IMR-90 (cell line): Measurements from ENCODE around the gene MEN1. TPM values are rescaled to one million over a fixed set of nuclear protein-coding genes. Genes with fewer than 3 reads are reported as not detected.

Source experiments
- ATAC-seq: fragments of 200-7000 bp; cut with Tn5 transposase; 2 replicates; pipeline ENCODE4 v1.9.1; 2020; ENCODE audit warnings: low read depth, mild to moderate bottlenecking, moderate library complexity
- BruUV-seq: library from RNA; stranded (reverse); fragments of 400-500 nt; replicated peaks from 2 replicates; lab custom pipeline; 2021; lab: Mats Ljungman, UMichigan
- CTCF ChIA-PET: fragments of 300-600 bp; formaldehyde crosslinking; extraction: SDS; loops from one replicate; lab custom pipeline; 2021; ENCODE audit warnings: antibody characterized with exemption; lab: Yijun Ruan, JAX
- POLR2A ChIA-PET: fragments of 300-600 bp; sonication (Branson Sonifier 250); formaldehyde crosslinking; loops from one replicate; lab custom pipeline; 2022; ENCODE audit warnings: antibody characterized with exemption; ENCODE audit not compliant: unreplicated experiment; lab: Charles Lee
- DNase-seq: peaks from one replicate; pipeline ENCODE4 v3.0.0; 2013
- H2AFZ ChIP-seq: replicated peaks from 2 replicates; pipeline ENCODE3; 2013; ENCODE audit warnings: low read length, mild to moderate bottlenecking; ENCODE audit not compliant: poor library complexity
- H2AK5ac ChIP-seq: 2 replicates; pipeline ENCODE4 v1.6.1; 2013; ENCODE audit warnings: low read depth, low read length, inconsistent platforms
- H2AK9ac ChIP-seq: replicated peaks from 2 replicates; pipeline ENCODE3; 2013; ENCODE audit warnings: mild to moderate bottlenecking, low read depth, low read length, moderate library complexity; ENCODE audit not compliant: poor library complexity
- H2BK120ac ChIP-seq: 2 replicates; pipeline ENCODE4 v1.6.1; 2013; ENCODE audit warnings: low read depth, low read length, inconsistent platforms
- H2BK15ac ChIP-seq: 3 replicates; pipeline ENCODE4 v1.6.1; 2013; ENCODE audit warnings: low read depth, low read length, inconsistent platforms
- H2BK20ac ChIP-seq: 2 replicates; pipeline ENCODE4 v1.6.1; 2013; ENCODE audit warnings: low read depth, mild to moderate bottlenecking, inconsistent platforms, low read length, moderate library complexity
- H2BK5ac ChIP-seq: 2 replicates; pipeline ENCODE4 v1.6.1; 2013; ENCODE audit warnings: mild to moderate bottlenecking, low read depth, low read length, inconsistent platforms; ENCODE audit not compliant: poor library complexity, severe bottlenecking
- H3K14ac ChIP-seq: replicated peaks from 2 replicates; pipeline ENCODE4 v1.6.1; 2013; ENCODE audit warnings: low read depth, low read length, inconsistent platforms
- H3K18ac ChIP-seq: 2 replicates; pipeline ENCODE4 v1.6.1; 2013; ENCODE audit warnings: low read depth, low read length, control low read depth
- H3K23ac ChIP-seq: 2 replicates; pipeline ENCODE4 v1.6.1; 2013; ENCODE audit warnings: low read depth, low read length, inconsistent platforms
- H3K27ac ChIP-seq: 2 replicates; pipeline ENCODE4 v1.5.1; 2013; ENCODE audit warnings: mild to moderate bottlenecking, control low read depth, low read length; ENCODE audit not compliant: insufficient read depth
- H3K27me3 ChIP-seq: 2 replicates; pipeline ENCODE4 v1.6.1; 2013; ENCODE audit warnings: low read length; ENCODE audit not compliant: control insufficient read depth, insufficient read depth
- H3K36me3 ChIP-seq: 2 replicates; pipeline ENCODE4 v1.6.1; 2013; ENCODE audit warnings: low read length, mixed read lengths; ENCODE audit not compliant: control insufficient read depth, insufficient read depth
- H3K4ac ChIP-seq: 2 replicates; pipeline ENCODE4 v1.6.1; 2013; ENCODE audit warnings: low read depth, low read length, inconsistent platforms
- H3K4me1 ChIP-seq: 2 replicates; pipeline ENCODE4 v1.6.1; 2013; ENCODE audit warnings: low read length, mixed read lengths; ENCODE audit not compliant: control insufficient read depth, insufficient read depth
- H3K4me2 ChIP-seq: 2 replicates; pipeline ENCODE4 v1.6.1; 2013; ENCODE audit warnings: low read depth, mild to moderate bottlenecking, control low read depth, low read length, moderate library complexity
- H3K4me3 ChIP-seq: 2 replicates; pipeline ENCODE4 v1.5.1; 2013; ENCODE audit warnings: low read depth, mild to moderate bottlenecking, control low read depth, low read length, moderate library complexity; ENCODE audit not compliant: insufficient read depth
- H3K56ac ChIP-seq: 2 replicates; pipeline ENCODE4 v1.6.1; 2013; ENCODE audit warnings: low read length, inconsistent platforms; ENCODE audit not compliant: insufficient read depth; ENCODE audit errors: extremely low read depth
- H3K79me1 ChIP-seq, 2 experiments: 2 replicates each; pipeline ENCODE4 v1.6.1; 2013; ENCODE audit warnings: low read length in 2 of 2, inconsistent platforms in 1 of 2, low read depth in 1 of 2
- H3K9ac ChIP-seq: 2 replicates; pipeline ENCODE4 v1.6.1; 2013; ENCODE audit warnings: low read depth, low read length, control low read depth
- H3K9me1 ChIP-seq: 2 replicates; pipeline ENCODE4 v1.6.1; 2013; ENCODE audit warnings: low read length, inconsistent platforms; ENCODE audit not compliant: insufficient read depth
- H3K9me3 ChIP-seq: 2 replicates; pipeline ENCODE4 v1.6.1; 2013; ENCODE audit warnings: low read length; ENCODE audit not compliant: control insufficient read depth, insufficient read depth
- H4K20me1 ChIP-seq: 2 replicates; pipeline ENCODE4 v1.6.1; 2013; ENCODE audit warnings: low read length, inconsistent platforms; ENCODE audit not compliant: insufficient read depth
- H4K5ac ChIP-seq: 2 replicates; pipeline ENCODE4 v1.6.1; 2013; ENCODE audit warnings: mild to moderate bottlenecking, low read depth, low read length, control low read depth
- H4K8ac ChIP-seq, 2 experiments: 2 replicates each; pipeline ENCODE4 v1.6.1; 2013; ENCODE audit warnings: low read depth in 2 of 2, low read length in 2 of 2, control low read depth in 1 of 2, inconsistent platforms in 1 of 2
- H4K91ac ChIP-seq: 2 replicates; pipeline ENCODE4 v1.6.1; 2013; ENCODE audit warnings: low read depth, low read length, inconsistent platforms; ENCODE audit not compliant: insufficient read depth
- MAFK ChIP-seq: IDR thresholded peaks from 2 replicates; pipeline ENCODE4 v1.6.1; 2012; ENCODE audit warnings: low read depth, low read length, improper control_type of control experiment
- RAD21 ChIP-seq: IDR thresholded peaks from 2 replicates; pipeline ENCODE4 v1.6.1; 2012; ENCODE audit warnings: low read length, improper control_type of control experiment
- WGBS, 2 experiments: methylation state at CpG; one replicate each; pipeline versions ENCODE4 v1.1.5 to v1.1.7; 2013; ENCODE audit warnings: missing lambda C conversion rate in 2 of 2; ENCODE audit not compliant: insufficient read length in 1 of 2; ENCODE audit errors: extremely low coverage in 2 of 2; 5-methylcytosine and 5-hydroxymethylcytosine counted together
- dilution Hi-C: fragments of 300-500 bp; cut with HindIII; formaldehyde crosslinking; loops from one replicate; pipeline ENCODE4 v1.14.3; 2018; ENCODE audit warnings: low sequenced_read_pairs; ENCODE audit not compliant: unreplicated experiment
- in situ Hi-C: fragments of 300-500 bp; cut with MboI; formaldehyde crosslinking; loops from 3 replicates; pipeline ENCODE4 v1.14.3; 2019; ENCODE audit warnings: low sequenced_read_pairs, inconsistent platforms, mixed read lengths
- intact Hi-C: fragments of 100-400 bp; cut with micrococcal nuclease; formaldehyde crosslinking; loops from 2 replicates; pipeline ENCODE4 v1.10.0; 2022
- polyA plus RNA-seq, 3 experiments: library from polyadenylated mRNA; depleted of rRNA; stranded (reverse); fragments of >200 nt; gene quantifications; 2 replicates each; pipeline ENCODE4 v1.2.3, GENCODE V29; 2012; ENCODE audit warnings: low replicate concordance in 1 of 3
- total RNA-seq: library from RNA; depleted of rRNA; stranded (reverse); fragments of >200 nt; gene quantifications from 2 replicates; pipeline ENCODE4 v1.2.3, GENCODE V29; 2012
- TF ChIP-seq, protein P1 (sequence below): fragments of 150-350 bp; IDR thresholded peaks from 2 replicates; pipeline ENCODE4 v1.6.1; 2016; ENCODE audit warnings: low read depth, mild to moderate bottlenecking, low read length, moderate library complexity, borderline replicate concordance

Gene MEN1
- total and polyA plus RNA-seq, 2 of the 4 experiments (the other 2 are of a cell fraction) = 8.8 to 35.7 TPM

- peaks cover 6% of the 10 kb centered on the region for H3K4me1 ChIP-seq
- no peaks in the 10 kb centered on the region for H3K79me1 ChIP-seq
- H4K91ac ChIP-seq = no peak overlapping the region
- H3K36me3 ChIP-seq = no peaks in the 10 kb centered on the region
- H3K23ac ChIP-seq = no peak overlapping the region
- no peaks in the 10 kb centered on the region for H3K9me1 ChIP-seq
- H3K27ac ChIP-seq = no peak overlapping the region
- in situ Hi-C loops (loop anchor here (10.0 kb wide), 1 partner anchor 165 kb away; no protein-coding TSS in a partner anchor), intact Hi-C loops (no loop called here), dilution Hi-C loops (no loop called here)
- H3K18ac ChIP-seq = no peak overlapping the region
- no peak overlapping the region for H2BK120ac ChIP-seq
- no peak overlapping the region for H2BK15ac ChIP-seq
- DNase-seq (no peak), ATAC-seq (no peak)
- no peak overlapping the region for H2AFZ ChIP-seq
- no peaks in the 10 kb centered on the region for H3K27me3 ChIP-seq
- POLR2A ChIA-PET = no interaction called here
- H4K20me1 ChIP-seq = no peaks in the 10 kb centered on the region
- no peak overlapping the region for H3K56ac ChIP-seq
- CTCF ChIA-PET = no interaction called here
- H2BK20ac ChIP-seq = no peak overlapping the region
- no peak overlapping the region for H4K5ac ChIP-seq
- no peak overlapping the region for H3K14ac ChIP-seq
- no peak overlapping the region for H3K4ac ChIP-seq
- no peak overlapping the region for H3K4me2 ChIP-seq
- peak overlapping the region; percentile 16 for H2AK9ac ChIP-seq
- H2AK5ac ChIP-seq = no peak overlapping the region
- WGBS, 2 experiments = 73% methylated on average over 5 of the region's 24 CpGs; no CpG with 5 or more reads in 1 of the 2 experiments
- H3K9ac ChIP-seq = no peak overlapping the region
- no peak overlapping the region for H4K8ac ChIP-seq
- no peaks in the 10 kb centered on the region for H3K9me3 ChIP-seq
- no peak overlapping the region for H3K4me3 ChIP-seq
- TF ChIP-seq MAFK (no peak), RAD21 (no peak)
- TF ChIP-seq, protein P1, sequence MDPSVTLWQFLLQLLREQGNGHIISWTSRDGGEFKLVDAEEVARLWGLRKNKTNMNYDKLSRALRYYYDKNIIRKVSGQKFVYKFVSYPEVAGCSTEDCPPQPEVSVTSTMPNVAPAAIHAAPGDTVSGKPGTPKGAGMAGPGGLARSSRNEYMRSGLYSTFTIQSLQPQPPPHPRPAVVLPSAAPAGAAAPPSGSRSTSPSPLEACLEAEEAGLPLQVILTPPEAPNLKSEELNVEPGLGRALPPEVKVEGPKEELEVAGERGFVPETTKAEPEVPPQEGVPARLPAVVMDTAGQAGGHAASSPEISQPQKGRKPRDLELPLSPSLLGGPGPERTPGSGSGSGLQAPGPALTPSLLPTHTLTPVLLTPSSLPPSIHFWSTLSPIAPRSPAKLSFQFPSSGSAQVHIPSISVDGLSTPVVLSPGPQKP = no peak
- BruUV-seq = no TSS peak
- H2BK5ac ChIP-seq = no peak overlapping the region
Measured at GRCh38 chr11:64839887-64840782, 29.8 kb upstream of the MEN1 start.
